CD14-positive monocyte (primary cell): ENCODE data around the gene PI4KA. TPM values are rescaled to one million over a fixed set of nuclear protein-coding genes. Genes with fewer than 3 reads are reported as not detected.

Experiments used
- DNase-seq, 3 donors: peaks; one replicate each; pipeline ENCODE4 v3.0.0-alpha.2; 2011 to 2022
- H2AFZ ChIP-seq: 2 replicates; pipeline ENCODE4 v1.6.0; 2012; ENCODE audit warnings: mild to moderate bottlenecking, low read depth, low read length, inconsistent platforms; ENCODE audit not compliant: insufficient read depth, poor library complexity, severe bottlenecking
- H3K27ac ChIP-seq, 2 donors: 1 replicate in 1 of 2; 2 replicates in 1 of 2; pipeline ENCODE4 v1.5.1; 2012 to 2013; ENCODE audit warnings: low read length in 2 of 2, control low read depth in 1 of 2, inconsistent platforms in 1 of 2, low read depth in 1 of 2, mild to moderate bottlenecking in 1 of 2
- H3K27me3 ChIP-seq, 2 donors: one replicate each; pipeline versions ENCODE4 v1.6.0 to v1.6.1; 2011 to 2013; ENCODE audit warnings: low read length in 2 of 2; ENCODE audit not compliant: control insufficient read depth in 2 of 2, insufficient read depth in 2 of 2
- H3K36me3 ChIP-seq, 2 donors: replicated peaks in 1 of 2; 1 replicate in 1 of 2; 2 replicates in 1 of 2; pipeline versions ENCODE4 v1.5.1 to v1.6.1; 2012 to 2013; ENCODE audit warnings: low read length in 2 of 2, control low read depth in 1 of 2, inconsistent platforms in 1 of 2, mild to moderate bottlenecking in 1 of 2; ENCODE audit not compliant: insufficient read depth in 2 of 2, control insufficient read depth in 1 of 2
- H3K4me1 ChIP-seq, 2 donors: 1 replicate in 1 of 2; 2 replicates in 1 of 2; pipeline versions ENCODE4 v1.5.1 to v1.6.1; 2012 to 2013; ENCODE audit warnings: low read length in 2 of 2, control low read depth in 1 of 2, inconsistent platforms in 1 of 2, mild to moderate bottlenecking in 1 of 2, moderate library complexity in 1 of 2; ENCODE audit not compliant: insufficient read depth in 2 of 2, control insufficient read depth in 1 of 2
- H3K4me2 ChIP-seq: replicated peaks from 2 replicates; pipeline ENCODE3; 2012; ENCODE audit warnings: low read length, moderate library complexity, mild to moderate bottlenecking; ENCODE audit not compliant: poor library complexity, severe bottlenecking; ENCODE audit errors: extremely low read depth
- H3K4me3 ChIP-seq, 3 experiments: fragments of 200-600 bp in 1 of 3; sonication (generic) in 1 of 3; replicated peaks in 1 of 3; 1 replicate in 2 of 3; 2 replicates in 1 of 3; pipeline ENCODE4 v1.5.1; 2011 to 2013; ENCODE audit warnings: low read length in 3 of 3, mild to moderate bottlenecking in 3 of 3, control low read depth in 2 of 3, low read depth in 2 of 3, inconsistent platforms in 1 of 3, moderate library complexity in 1 of 3
- H3K79me2 ChIP-seq: 2 replicates; pipeline ENCODE4 v1.6.0; 2012; ENCODE audit warnings: mild to moderate bottlenecking, control low read depth, inconsistent platforms, low read length, moderate library complexity; ENCODE audit not compliant: insufficient read depth
- H3K9ac ChIP-seq: 2 replicates; pipeline ENCODE4 v1.6.0; 2017; ENCODE audit warnings: low read length, mild to moderate bottlenecking; ENCODE audit not compliant: insufficient read depth, poor library complexity, severe bottlenecking
- H3K9me3 ChIP-seq, 2 donors: replicated peaks in 1 of 2; 1 replicate in 1 of 2; 2 replicates in 1 of 2; pipeline versions ENCODE4 v1.5.1 to v1.6.1; 2012 to 2013; ENCODE audit warnings: low read length in 2 of 2, control low read depth in 1 of 2; ENCODE audit not compliant: control insufficient read depth in 1 of 2, insufficient read depth in 1 of 2
- H4K20me1 ChIP-seq: 2 replicates; pipeline ENCODE4 v1.6.0; 2012; ENCODE audit warnings: mild to moderate bottlenecking, low read length, control low read depth, moderate library complexity; ENCODE audit not compliant: insufficient read depth
- H3K27ac Mint-ChIP-seq, 7 donors: one replicate each; pipeline ENCODE4 v1.8.0; 2020; ENCODE audit warnings: mild to moderate bottlenecking in 7 of 7, mixed read lengths in 7 of 7, moderate library complexity in 6 of 7, inconsistent platforms in 2 of 7
- H3K27me3 Mint-ChIP-seq, 3 donors: one replicate each; pipeline ENCODE4 v1.8.0; 2021 to 2022; ENCODE audit warnings: low read depth in 3 of 3, mild to moderate bottlenecking in 3 of 3, mixed read lengths in 3 of 3, moderate library complexity in 3 of 3, inconsistent platforms in 1 of 3
- H3K36me3 Mint-ChIP-seq, 2 donors: one replicate each; pipeline ENCODE4 v1.8.0; 2020; ENCODE audit warnings: mixed read lengths in 2 of 2, inconsistent platforms in 1 of 2, mild to moderate bottlenecking in 1 of 2
- H3K4me1 Mint-ChIP-seq: one replicate; pipeline ENCODE4 v1.8.0; 2020; ENCODE audit warnings: mild to moderate bottlenecking, mixed read lengths
- H3K4me3 Mint-ChIP-seq, 2 donors: one replicate each; pipeline ENCODE4 v1.8.0; 2020; ENCODE audit warnings: mild to moderate bottlenecking in 2 of 2, mixed read lengths in 2 of 2, moderate library complexity in 1 of 2
- H3K9me3 Mint-ChIP-seq, 7 donors: one replicate each; pipeline ENCODE4 v1.8.0; 2020 to 2022; ENCODE audit warnings: mixed read lengths in 7 of 7, mild to moderate bottlenecking in 6 of 7, moderate library complexity in 6 of 7, inconsistent platforms in 2 of 7
- WGBS: methylation state at CpG from one replicate; pipeline ENCODE4 v1.1.5; 2013; ENCODE audit warnings: missing lambda C conversion rate; ENCODE audit not compliant: insufficient coverage; 5-methylcytosine and 5-hydroxymethylcytosine counted together
- intact Hi-C, 2 donors: fragments of 100-400 bp; cut with micrococcal nuclease; formaldehyde crosslinking; loops; one replicate each; pipeline versions ENCODE4 v1.15.0 to v1.15.1; 2023
- polyA plus RNA-seq, 3 donors: library from polyadenylated mRNA; depleted of rRNA in 1 of 3; unstranded in 2 of 3; stranded (reverse) in 1 of 3; fragments of 300-500 nt in 2 of 3; fragments of >200 nt in 1 of 3; fragmentation: Illumina TruSeq in 2 of 3; gene quantifications; 1 replicate in 2 of 3; 2 replicates in 1 of 3; pipeline ENCODE4 v1.2.3, GENCODE V29; 2012 to 2021
- TF ChIP-seq, protein P1 (sequence below): fragments of 200-600 bp; IDR thresholded peaks from one replicate; pipeline ENCODE4 v1.8.0; 2022; ENCODE audit warnings: antibody characterized with exemption, mild to moderate bottlenecking

PI4KA gene
- polyA plus RNA-seq, 3 donors: 22.8 to 74.4 (median 38.2) TPM

DNA sequence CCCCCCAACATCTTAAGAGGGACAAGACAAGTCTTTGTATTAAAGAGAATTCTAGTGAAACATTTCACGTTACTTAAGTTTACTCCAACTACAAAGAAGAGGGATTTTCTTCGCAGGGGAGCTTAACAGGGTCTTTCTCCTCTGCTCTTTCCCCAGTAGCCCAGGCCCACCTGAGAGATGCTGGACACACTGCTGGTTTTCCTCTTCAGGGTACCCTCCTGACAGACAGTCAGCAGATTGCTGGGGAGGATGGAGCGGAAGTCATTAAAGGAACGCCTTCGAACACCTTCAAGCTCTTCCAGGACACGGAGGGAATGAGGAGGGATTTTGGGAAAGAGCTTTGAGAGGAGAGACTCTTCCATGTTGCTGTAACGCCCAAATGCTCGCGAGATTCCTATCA, 39.1 kb downstream of the PI4KA start:
- H3K27ac ChIP-seq: no peak overlapping the region
- H3K9me3 ChIP-seq: no peaks in the 10 kb centered on the region
- H4K20me1 ChIP-seq: no peaks in the 10 kb centered on the region
- Mint-ChIP-seq H3K27me3 (no peaks in the 10 kb centered on the region), H3K27ac (no peak overlapping the region), H3K4me3 (no peak overlapping the region), H3K36me3 (peaks cover 71 to 83% of the 10 kb centered on the region in 2 donors), H3K4me1 (no peaks in the 10 kb centered on the region), H3K9me3 (peaks cover 0 to 2% (median 0%) of the 10 kb centered on the region in 7 donors)
- no peak overlapping the region for H3K4me2 ChIP-seq
- TF ChIP-seq, protein P1, sequence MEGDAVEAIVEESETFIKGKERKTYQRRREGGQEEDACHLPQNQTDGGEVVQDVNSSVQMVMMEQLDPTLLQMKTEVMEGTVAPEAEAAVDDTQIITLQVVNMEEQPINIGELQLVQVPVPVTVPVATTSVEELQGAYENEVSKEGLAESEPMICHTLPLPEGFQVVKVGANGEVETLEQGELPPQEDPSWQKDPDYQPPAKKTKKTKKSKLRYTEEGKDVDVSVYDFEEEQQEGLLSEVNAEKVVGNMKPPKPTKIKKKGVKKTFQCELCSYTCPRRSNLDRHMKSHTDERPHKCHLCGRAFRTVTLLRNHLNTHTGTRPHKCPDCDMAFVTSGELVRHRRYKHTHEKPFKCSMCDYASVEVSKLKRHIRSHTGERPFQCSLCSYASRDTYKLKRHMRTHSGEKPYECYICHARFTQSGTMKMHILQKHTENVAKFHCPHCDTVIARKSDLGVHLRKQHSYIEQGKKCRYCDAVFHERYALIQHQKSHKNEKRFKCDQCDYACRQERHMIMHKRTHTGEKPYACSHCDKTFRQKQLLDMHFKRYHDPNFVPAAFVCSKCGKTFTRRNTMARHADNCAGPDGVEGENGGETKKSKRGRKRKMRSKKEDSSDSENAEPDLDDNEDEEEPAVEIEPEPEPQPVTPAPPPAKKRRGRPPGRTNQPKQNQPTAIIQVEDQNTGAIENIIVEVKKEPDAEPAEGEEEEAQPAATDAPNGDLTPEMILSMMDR: no peak
- no peak for DNase-seq
- H3K79me2 ChIP-seq: no peaks in the 10 kb centered on the region
- 97% methylated on average over 5 of the region's 9 CpGs for WGBS
- H3K9ac ChIP-seq: no peak overlapping the region
- no peaks in the 10 kb centered on the region for H3K4me1 ChIP-seq
- intact Hi-C loops: no loop called here
- no peak overlapping the region for H3K4me3 ChIP-seq
- no peaks in the 10 kb centered on the region for H3K27me3 ChIP-seq
- no peak overlapping the region for H2AFZ ChIP-seq
- H3K36me3 ChIP-seq: peaks cover 80 to 95% of the 10 kb centered on the region in 2 donors

DNA sequence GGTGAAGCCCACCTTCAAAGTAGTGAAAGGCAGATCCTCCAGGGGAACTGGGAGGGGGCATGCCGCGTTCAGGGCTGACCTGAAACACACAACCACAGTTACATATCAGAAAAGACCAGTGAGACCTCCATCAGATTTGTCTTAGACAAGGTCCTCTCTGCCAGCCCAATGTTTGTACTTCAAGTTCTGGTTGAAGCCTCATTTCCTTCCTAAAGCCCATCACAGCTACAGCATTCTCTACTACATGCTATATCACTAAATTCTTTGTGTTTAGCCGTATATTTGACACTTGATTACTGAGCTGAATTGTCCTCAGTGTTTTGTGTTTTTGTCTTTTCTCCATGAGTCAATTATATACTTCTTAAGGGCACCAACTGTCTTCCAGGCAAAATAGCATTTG, 40.1 kb downstream of the PI4KA start:
- peaks cover 69 to 82% of the 10 kb centered on the region in 2 donors for H3K36me3 Mint-ChIP-seq
- Histone ChIP-seq H3K36me3 (peaks cover 80 to 95% of the 10 kb centered on the region in 2 donors), H3K9ac (no peak overlapping the region), H3K27ac (no peak overlapping the region), H3K4me1 (no peaks in the 10 kb centered on the region), H3K4me2 (no peak overlapping the region), H3K9me3 (no peaks in the 10 kb centered on the region), H3K79me2 (no peaks in the 10 kb centered on the region), H4K20me1 (no peaks in the 10 kb centered on the region), H3K4me3 (no peak overlapping the region), H3K27me3 (no peaks in the 10 kb centered on the region), H2AFZ (no peak overlapping the region)
- H3K27ac Mint-ChIP-seq: peak overlapping the region in 2 of 7 donors; percentile 36 to 38
- WGBS: no CpG with 5 or more reads among the region's 3 CpGs
- H3K4me1 Mint-ChIP-seq: no peaks in the 10 kb centered on the region
- intact Hi-C loops: no loop called here
- TF ChIP-seq, protein P1: no peak
- no peaks in the 10 kb centered on the region for H3K27me3 Mint-ChIP-seq
- no peak overlapping the region for H3K4me3 Mint-ChIP-seq
- peaks cover 0 to 2% (median 0%) of the 10 kb centered on the region in 7 donors for H3K9me3 Mint-ChIP-seq
- DNase-seq: no peak
